Adrenal gland (tissue), 5 donors: ENCODE data around the gene RAPGEF4.

Experiments
- POLR2A ChIP-seq, 2 donors: fragments of 450-650 bp; IDR thresholded peaks; one replicate each; pipeline ENCODE4 v1.6.1; 2017; ENCODE audit warnings: antibody characterized with exemption in 2 of 2, mild to moderate bottlenecking in 2 of 2, moderate library complexity in 1 of 2
- TF ChIP-seq, protein P1 (sequence below), 6 experiments: fragments of 450-650 bp in 4 of 6; fragments of 200-600 bp in 2 of 6; sonication (generic) in 1 of 6; IDR thresholded peaks; 1 replicate in 5 of 6; 2 replicates in 1 of 6; pipeline versions ENCODE4 v1.5.1 to v1.8.0; 2016 to 2021; ENCODE audit warnings: antibody characterized with exemption in 6 of 6, mild to moderate bottlenecking in 2 of 6, moderate library complexity in 1 of 6
- donor health status: DM: no; HTN: no; CAD: no.

DNA sequence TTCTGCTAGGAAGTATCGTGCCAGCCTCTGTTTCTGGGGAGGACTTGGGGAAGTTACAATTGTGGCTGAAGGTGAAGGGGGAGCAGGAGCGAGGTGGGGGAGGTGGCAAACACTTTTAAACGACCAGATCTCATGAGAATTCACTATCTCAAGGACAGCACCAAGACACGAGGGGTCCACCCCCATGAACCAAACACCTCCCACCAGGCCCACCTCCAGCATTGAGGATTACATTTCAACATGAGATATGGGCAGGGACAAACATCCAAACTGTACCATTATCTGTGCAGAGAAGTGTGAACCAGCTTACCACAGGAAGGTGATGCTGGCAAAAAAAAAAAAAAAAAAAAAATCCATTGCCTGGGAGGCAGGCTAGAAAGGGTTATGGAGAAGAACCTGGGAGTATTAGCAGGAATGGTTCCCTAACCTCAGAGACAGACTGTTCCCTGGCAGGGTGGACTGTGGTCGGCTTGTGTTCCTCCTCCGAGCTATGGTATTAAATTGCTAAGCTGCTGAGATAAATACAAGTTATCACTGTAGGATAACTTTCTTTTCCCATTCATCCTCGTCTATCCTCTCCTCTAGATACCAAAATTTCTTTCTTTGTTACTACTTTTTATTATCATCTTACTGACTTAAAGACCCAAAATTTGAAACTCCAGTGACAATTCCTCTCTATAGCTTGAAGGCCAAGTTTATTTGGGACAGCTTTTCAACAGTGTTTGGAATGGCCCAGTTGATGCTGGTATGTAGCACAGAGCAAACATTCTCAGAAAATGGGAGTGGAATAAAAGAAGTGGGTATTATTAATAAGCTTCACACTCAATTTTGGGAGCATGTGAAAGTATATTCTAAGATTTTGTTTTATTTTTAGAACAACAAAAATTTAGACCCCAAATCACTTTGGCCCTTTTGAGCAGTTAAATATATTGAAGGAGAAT lies 266.3 kb downstream of the RAPGEF4 start:
- TF ChIP-seq, protein P1, sequence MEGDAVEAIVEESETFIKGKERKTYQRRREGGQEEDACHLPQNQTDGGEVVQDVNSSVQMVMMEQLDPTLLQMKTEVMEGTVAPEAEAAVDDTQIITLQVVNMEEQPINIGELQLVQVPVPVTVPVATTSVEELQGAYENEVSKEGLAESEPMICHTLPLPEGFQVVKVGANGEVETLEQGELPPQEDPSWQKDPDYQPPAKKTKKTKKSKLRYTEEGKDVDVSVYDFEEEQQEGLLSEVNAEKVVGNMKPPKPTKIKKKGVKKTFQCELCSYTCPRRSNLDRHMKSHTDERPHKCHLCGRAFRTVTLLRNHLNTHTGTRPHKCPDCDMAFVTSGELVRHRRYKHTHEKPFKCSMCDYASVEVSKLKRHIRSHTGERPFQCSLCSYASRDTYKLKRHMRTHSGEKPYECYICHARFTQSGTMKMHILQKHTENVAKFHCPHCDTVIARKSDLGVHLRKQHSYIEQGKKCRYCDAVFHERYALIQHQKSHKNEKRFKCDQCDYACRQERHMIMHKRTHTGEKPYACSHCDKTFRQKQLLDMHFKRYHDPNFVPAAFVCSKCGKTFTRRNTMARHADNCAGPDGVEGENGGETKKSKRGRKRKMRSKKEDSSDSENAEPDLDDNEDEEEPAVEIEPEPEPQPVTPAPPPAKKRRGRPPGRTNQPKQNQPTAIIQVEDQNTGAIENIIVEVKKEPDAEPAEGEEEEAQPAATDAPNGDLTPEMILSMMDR (IDR thresholded peaks at IDR 0.05): no peak
- no peak for TF ChIP-seq POLR2A (IDR thresholded peaks at IDR 0.05)
